Stimulated activated CD4-positive, alpha-beta T cell treated with anti-CD3 and anti-CD28 coated beads, Interleukin-15, amount 100 ng/mL, for 1 hour (primary cell): ENCODE results near the gene SNX25.
"Not testable (repeated sequence)": the region's sequence is repeated elsewhere in the genome, so short reads cannot be mapped to it uniquely, and the experiment has no call there.

Experiments
- DNase-seq, 2 donors: peaks; one replicate each; pipeline ENCODE4 v3.0.0-alpha.2; 2020; ENCODE audit warnings: low read depth in 1 of 2, low spot score in 1 of 2

SNX25 gene

GRCh38 chr4:185229021-185229818 lies 19.8 kb downstream of the SNX25 start:
- no peak for DNase-seq

GRCh38 chr4:185232370-185232769 lies 23.0 kb downstream of the SNX25 start:
- DNase-seq = no peak

- no peak for DNase-seq
Observed at GRCh38 chr4:185235119-185235842, 25.9 kb downstream of the SNX25 start.

GRCh38 chr4:185235843-185236503 lies 26.6 kb downstream of the SNX25 start:
- no peak for DNase-seq

- no peak for DNase-seq
Observed at GRCh38 chr4:185237175-185237574, 27.8 kb downstream of the SNX25 start.

- no peak for DNase-seq
Observed at GRCh38 chr4:185238215-185238681, 28.9 kb downstream of the SNX25 start.

- DNase-seq = no peak
Observed at GRCh38 chr4:185238750-185239149, 29.4 kb downstream of the SNX25 start.

- DNase-seq = not testable (repeated sequence)
Observed at GRCh38 chr4:185240486-185240885, 31.1 kb downstream of the SNX25 start.

GRCh38 chr4:185242749-185243533 lies 33.5 kb downstream of the SNX25 start:
- DNase-seq = no peak

- no peak for DNase-seq
Observed at GRCh38 chr4:185243879-185244278, 34.5 kb downstream of the SNX25 start.

GRCh38 chr4:185244763-185245162 lies 35.4 kb downstream of the SNX25 start:
- no peak for DNase-seq

GRCh38 chr4:185246453-185246852 lies 37.1 kb downstream of the SNX25 start:
- DNase-seq = no peak

- DNase-seq = no peak
Observed at GRCh38 chr4:185247151-185247550, 37.8 kb downstream of the SNX25 start.

GRCh38 chr4:185248393-185249039 lies 39.1 kb downstream of the SNX25 start:
- DNase-seq = no peak

- DNase-seq = no peak
Observed at GRCh38 chr4:185249105-185249504, 39.7 kb downstream of the SNX25 start.

- DNase-seq = no peak
Observed at GRCh38 chr4:185254434-185254833, 45.0 kb downstream of the SNX25 start.

GRCh38 chr4:185255868-185256267 lies 46.5 kb downstream of the SNX25 start:
- no peak for DNase-seq

- DNase-seq = no peak
Observed at GRCh38 chr4:185256446-185256845, 47.0 kb downstream of the SNX25 start.

GRCh38 chr4:185257086-185257485 lies 47.7 kb downstream of the SNX25 start:
- DNase-seq = no peak

GRCh38 chr4:185257694-185258093 lies 48.3 kb downstream of the SNX25 start:
- DNase-seq = no peak

GRCh38 chr4:185258741-185259140 lies 49.3 kb downstream of the SNX25 start:
- DNase-seq = not testable (repeated sequence)
